Measurements from ENCODE around the gene RCCD1. TPM values are rescaled to one million over a fixed set of nuclear protein-coding genes. Genes with fewer than 3 reads are reported as not detected.
"Not testable (repeated sequence)": the region's sequence is repeated elsewhere in the genome, so short reads cannot be mapped to it uniquely, and the experiment has no call there.

Gene RCCD1
- total RNA-seq, 1 donor from 2014 or later = 6.5 TPM

- no peak for DNase-seq (ENCODE audit: low read depth in 2 of 2)
Measured at GRCh38 chr15:90918034-90918788, 36.5 kb upstream of the RCCD1 start.

DNA sequence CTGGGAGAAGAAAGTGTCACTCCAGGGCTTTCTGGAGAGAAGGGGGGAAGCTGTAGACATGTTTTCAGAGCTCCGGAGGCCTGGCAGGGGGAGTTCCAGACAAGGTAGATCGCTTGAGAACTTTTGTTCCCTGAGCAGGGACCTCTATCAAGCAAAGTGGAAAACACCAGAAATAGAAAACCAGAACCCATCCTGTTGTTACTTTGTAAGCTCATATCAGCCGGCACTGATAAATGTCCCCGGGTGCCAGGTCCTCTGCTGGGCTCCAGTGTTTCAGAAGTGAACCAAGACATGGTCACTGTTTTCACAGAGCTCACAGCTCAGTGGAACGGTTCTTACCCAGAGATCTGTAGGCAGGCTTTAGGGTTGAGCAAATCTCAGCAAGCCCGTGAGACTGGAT lies 35.8 kb upstream of the RCCD1 start:
- no peak for DNase-seq (ENCODE audit: low read depth in 2 of 2)

DNA sequence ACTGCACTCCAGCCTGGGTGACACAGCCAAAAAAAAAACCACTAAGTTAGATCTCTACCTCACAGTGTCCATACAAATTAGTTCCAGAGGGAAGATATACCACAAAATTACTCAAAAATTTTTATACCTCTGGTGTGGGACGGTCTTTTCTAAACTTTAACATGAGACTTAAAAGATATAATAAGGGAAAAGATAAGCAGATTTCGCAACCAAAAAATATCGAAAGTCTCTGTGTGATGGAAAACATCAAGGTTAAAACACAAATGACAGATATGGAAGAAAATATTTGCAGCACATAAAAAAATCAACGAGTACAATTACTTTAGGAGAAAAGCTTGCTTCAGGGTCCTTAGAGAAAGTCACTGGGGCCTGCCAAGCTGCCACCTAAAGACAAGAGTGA lies 32.8 kb upstream of the RCCD1 start:
- no peak for DNase-seq (ENCODE audit: low read depth in 2 of 2)

DNA sequence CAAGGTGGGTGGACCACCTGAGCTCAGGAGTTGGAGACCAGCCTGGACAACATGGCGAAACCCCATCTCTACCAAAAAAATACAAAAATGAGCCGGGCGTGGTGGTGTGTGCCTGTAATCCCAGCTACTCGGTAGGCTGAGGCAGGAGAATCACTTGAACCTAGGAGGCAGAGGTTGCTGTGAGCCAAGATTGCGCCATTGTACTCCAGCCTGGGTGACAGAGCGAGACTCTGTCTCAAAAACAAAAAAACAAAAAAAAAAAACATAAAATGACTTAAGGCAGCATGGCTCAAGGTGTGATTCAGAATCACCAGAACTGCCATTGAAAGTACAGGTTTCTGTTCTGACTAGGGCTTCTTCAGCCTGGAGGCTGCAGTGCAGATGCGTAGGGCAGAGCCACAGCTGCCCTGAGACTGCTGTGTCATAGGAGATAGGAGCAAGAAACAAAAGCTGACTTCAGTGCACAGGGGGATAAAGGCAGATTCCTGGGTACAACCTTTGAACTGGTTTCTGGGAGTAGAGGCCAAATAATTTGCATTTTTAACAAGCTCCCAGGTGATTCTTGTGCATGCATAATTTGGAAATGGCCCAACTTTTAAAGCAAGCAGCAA lies 31.9 kb upstream of the RCCD1 start:
- DNase-seq (ENCODE audit: low read depth in 2 of 2) = not testable (repeated sequence)

GRCh38 chr15:90924375-90924774 lies 30.3 kb upstream of the RCCD1 start:
- DNase-seq (ENCODE audit: low read depth in 2 of 2) = no peak

DNA sequence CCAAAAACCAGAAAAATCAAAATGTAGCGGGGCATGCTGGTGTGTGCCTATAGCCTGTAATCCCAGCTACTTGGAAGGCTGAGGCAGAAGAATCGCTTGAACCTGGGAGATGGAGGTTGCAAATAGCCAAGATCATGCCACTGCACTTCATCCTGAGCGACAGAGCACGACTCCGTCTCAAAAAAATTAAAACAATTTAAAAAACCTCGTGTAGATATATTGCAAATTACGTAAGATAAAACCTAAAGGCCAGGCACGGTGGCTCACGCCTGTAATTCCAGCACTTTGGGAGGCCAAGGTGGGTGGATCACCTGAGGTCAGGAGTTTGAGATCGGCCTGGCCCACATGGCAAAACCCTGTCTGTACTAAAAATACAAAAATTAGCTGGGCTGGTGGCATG lies 27.9 kb upstream of the RCCD1 start:
- DNase-seq (ENCODE audit: low read depth in 2 of 2) = not testable (repeated sequence)

DNA sequence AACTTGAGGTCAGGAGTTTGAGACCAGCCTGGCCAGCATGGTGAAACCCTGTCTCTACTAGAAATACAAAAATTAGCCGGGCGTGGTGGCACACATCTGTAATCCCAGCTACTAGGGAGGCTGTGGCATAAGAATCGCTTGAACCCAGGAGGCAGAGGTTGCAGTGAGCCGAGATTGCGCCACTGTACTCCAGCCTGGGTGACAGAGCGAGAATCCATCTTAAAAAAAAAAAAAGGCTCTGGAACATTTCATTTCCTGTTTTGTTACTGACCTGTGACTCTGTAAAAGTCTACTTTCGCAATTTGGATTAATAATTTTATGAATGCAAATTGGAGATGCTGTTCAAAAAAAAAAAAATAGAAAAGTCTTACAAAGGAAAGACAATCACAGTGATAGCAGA lies 26.6 kb upstream of the RCCD1 start:
- not testable (repeated sequence) for DNase-seq (ENCODE audit: low read depth in 2 of 2)

GRCh38 chr15:90929246-90930019 lies 25.3 kb upstream of the RCCD1 start:
- no peak for DNase-seq (ENCODE audit: low read depth in 2 of 2)

- DNase-seq (ENCODE audit: low read depth in 2 of 2) = peak in 1 of 2 donors; percentile 51
Measured at GRCh38 chr15:90930861-90931574, 23.7 kb upstream of the RCCD1 start.

DNA sequence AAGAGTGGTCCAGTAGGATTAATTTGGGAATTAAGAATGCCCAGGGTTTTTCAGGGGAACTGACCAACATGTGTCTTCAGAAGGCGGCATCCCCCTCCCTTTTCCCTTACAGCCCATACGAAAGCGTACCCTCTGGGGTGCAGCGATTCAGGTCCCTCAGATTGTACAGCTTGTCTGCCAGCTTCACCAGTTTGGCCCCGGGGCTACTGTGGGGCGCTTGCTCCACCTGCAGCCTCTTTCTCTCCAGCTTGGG lies 23.2 kb upstream of the RCCD1 start:
- no peak for DNase-seq (ENCODE audit: low read depth in 2 of 2)

DNA sequence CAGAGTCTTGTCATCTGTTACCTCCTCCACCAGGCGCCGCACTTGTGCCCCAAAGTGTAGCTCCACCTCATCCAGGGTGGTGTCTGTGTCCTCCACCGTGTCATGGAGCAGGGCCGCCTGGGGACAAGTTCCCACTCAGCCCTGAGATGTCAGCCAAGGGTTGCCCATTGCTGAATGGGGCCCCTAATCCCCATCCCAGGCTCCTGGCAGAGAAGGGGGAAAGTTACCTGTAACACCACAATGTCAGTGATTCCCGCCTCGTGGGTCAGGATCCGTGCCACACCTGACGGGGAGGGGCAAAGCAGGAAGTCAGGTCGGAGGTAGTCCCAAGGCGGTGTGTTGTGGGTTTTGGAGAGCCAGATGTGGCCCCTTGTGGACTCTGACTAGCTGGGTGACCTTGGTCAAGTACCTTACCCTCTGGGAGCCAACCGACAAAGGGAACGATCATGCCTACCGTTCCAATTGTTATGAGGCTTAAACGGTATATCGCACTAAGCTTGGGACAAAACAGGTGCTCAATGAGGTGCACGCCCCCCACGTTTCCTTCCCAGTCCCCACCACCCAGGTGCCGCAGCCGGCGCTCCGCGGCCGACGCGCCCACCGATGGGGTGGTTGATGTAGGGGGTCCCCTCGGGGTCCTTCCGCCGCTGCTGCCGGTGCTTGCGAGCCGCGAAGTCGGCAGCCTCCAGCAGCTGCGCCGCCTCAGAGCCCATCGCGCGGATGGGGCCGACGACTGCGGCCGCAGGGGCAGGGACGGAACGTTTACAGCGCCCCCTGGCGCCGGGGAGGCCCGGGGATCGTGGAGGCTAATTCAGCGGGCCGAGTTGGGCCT lies 22.6 kb upstream of the RCCD1 start, which contains the start of gene HDDC3:
Gene HDDC3, minus strand, starts transcription at position 722 of the 832 bp plus-strand sequence. Its CDS starts 9 bp downstream, at position 713.
- DNase-seq (ENCODE audit: low read depth in 2 of 2) = peak; percentile 55 to 82

DNA sequence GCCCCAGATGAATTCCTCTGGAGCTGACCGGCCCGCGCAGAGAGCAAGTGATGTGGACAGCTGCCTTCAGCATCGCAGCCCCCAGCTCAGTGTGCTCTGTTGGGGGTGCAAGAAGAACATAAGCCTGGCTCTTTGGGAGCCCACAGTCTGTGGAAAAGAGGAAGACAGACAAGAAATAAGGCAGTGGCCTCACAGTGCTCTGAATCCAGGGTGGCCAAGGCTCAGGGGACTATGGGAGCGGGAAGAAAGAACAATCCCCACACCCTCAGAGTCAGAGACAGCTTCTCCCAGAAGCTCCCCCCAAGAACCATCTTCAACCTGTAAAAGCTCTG lies 22.1 kb upstream of the RCCD1 start:
- DNase-seq (ENCODE audit: low read depth in 2 of 2) = no peak

GRCh38 chr15:90933301-90933700 lies 21.4 kb upstream of the RCCD1 start:
- DNase-seq (ENCODE audit: low read depth in 2 of 2) = no peak

DNA sequence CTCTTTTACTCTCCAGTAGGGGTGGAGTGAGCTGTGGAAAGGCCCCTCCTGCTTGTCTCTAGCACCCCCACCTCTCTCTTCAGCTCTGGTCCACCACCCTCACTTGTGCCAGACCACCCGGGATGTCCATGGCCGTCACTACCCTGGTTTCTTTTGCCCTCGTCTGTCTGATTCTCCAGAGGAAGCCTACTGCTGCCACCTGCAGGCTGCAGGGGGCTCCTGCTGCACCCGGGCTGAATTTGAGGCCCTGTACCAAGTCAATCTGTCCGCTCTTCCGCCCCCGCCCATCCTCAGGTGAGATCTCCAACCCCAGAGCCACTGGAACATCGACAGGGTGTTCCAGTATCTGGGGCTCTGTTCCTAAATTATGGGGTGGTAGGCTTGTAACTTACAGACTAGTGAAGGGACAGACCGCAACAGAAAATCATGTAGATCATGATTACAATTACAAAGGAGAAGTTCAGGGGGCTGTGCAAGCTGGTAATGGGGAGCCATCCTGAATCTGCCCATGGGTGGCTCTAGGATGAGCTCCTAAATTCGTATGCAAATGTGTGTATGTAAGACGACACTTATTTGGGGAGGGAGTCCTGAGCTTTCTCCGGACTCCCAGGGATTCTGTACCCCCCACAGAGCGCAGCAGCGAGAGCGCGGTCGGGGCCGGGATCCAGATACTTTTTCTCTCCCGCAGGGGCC lies 20.3 kb upstream of the RCCD1 start:
- peak; percentile 58 to 80 for DNase-seq (ENCODE audit: low read depth in 2 of 2)

DNA sequence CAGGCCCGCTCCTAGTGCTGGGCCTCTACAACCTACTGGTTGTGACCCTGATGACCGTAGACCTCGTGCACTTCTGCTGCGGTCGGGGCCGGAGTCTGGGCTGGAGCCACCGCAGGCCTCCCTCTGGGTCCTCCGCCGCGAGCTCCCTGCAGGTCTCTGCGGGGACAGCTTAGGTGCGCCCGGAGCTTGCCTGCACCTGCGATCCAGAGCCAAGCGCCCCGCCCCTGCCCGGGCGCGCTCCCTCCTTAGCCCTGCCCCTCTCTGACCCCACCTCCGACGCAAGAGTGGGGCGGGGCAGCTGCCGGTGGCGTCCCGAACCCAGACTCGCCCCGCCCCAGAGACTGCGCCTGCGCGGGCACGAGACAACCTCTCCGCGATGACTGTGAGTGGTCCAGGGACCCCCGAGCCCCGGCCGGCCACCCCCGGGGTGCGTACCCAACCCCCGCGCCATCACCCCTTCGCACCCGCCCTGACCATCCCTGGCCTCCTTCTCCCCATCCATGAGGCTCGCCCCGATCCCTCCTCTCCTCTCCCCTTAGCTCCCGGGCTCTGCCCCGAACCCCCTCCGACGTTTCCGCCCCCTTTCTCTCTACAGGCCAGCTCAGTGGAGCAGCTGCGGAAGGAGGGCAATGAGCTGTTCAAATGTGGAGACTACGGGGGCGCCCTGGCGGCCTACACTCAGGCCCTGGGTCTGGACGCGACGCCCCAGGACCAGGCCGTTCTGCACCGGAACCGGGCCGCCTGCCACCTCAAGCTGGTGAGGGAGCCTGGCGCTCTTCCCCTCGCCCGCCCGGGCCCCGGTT lies 19.5 kb upstream of the RCCD1 start, which contains the start of gene UNC45A:
Gene UNC45A, plus strand, starts transcription at position 337 of the 803 bp plus-strand sequence. Its CDS starts 40 bp downstream, at position 377.
- DNase-seq (ENCODE audit: low read depth in 2 of 2) = peak; percentile 18 to 82

GRCh38 chr15:90936823-90937222 lies 17.9 kb upstream of the RCCD1 start:
- DNase-seq (ENCODE audit: low read depth in 2 of 2) = no peak

GRCh38 chr15:90938261-90938660 lies 16.4 kb upstream of the RCCD1 start:
- no peak for DNase-seq (ENCODE audit: low read depth in 2 of 2)

DNA sequence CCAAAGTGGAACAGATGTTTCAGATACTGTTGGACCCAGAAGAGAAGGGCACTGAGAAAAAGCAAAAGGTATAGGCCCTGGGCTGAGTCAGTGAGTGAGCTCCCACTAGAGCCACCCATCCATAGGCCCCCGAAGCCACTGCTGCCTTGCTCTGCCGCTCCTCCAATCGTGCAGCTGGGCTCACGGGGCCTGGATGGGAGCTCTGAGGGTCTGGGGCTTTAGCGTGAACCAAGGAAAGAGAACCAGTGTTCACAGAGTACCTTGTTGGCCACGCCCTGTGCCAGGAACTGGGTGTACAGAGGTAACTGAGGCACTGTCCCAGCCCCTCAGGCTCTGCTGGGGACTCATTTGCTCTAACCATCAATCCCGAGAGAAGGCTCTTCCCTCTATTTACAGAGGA lies 14.9 kb upstream of the RCCD1 start:
- DNase-seq (ENCODE audit: low read depth in 2 of 2) = no peak

GRCh38 chr15:90941038-90941437 lies 13.6 kb upstream of the RCCD1 start:
- DNase-seq (ENCODE audit: low read depth in 2 of 2) = no peak
